Activated CD8-positive, alpha-beta memory T cell treated with anti-CD3 and anti-CD28 coated beads for 4 hours (primary cell): ENCODE data around the gene GRK3.

Experiments used
- DNase-seq, 2 donors: peaks; one replicate each; pipeline ENCODE4 v3.0.0-alpha.2; 2020; ENCODE audit warnings: low read depth in 2 of 2

Gene GRK3

GRCh38 chr22:25626624-25626990 lies 62.1 kb downstream of the GRK3 start:
- DNase-seq = no peak

- DNase-seq = no peak
These were observed 62.9 kb downstream of the GRK3 start for GRCh38 chr22:25627271-25627852.

- DNase-seq = no peak
These were observed 64.0 kb downstream of the GRK3 start for GRCh38 chr22:25628494-25628893.

GRCh38 chr22:25629613-25630012 lies 65.1 kb downstream of the GRK3 start:
- no peak for DNase-seq

- no peak for DNase-seq
These were observed 66.0 kb downstream of the GRK3 start for GRCh38 chr22:25630447-25630846.

GRCh38 chr22:25636323-25636722 lies 71.8 kb downstream of the GRK3 start:
- DNase-seq = no peak

- DNase-seq = no peak
These were observed 72.6 kb downstream of the GRK3 start for GRCh38 chr22:25637032-25637431.

- no peak for DNase-seq
These were observed 73.2 kb downstream of the GRK3 start for GRCh38 chr22:25637672-25638071.

- no peak for DNase-seq
These were observed 74.2 kb downstream of the GRK3 start for GRCh38 chr22:25638638-25639037.

- no peak for DNase-seq
These were observed 77.2 kb downstream of the GRK3 start for GRCh38 chr22:25641650-25642049.

GRCh38 chr22:25643232-25644000 lies 78.9 kb downstream of the GRK3 start:
- DNase-seq = no peak

- no peak for DNase-seq
These were observed 79.6 kb downstream of the GRK3 start for GRCh38 chr22:25644122-25644521.

GRCh38 chr22:25645266-25645665 lies 80.8 kb downstream of the GRK3 start:
- DNase-seq = no peak

GRCh38 chr22:25645964-25646363 lies 81.5 kb downstream of the GRK3 start:
- no peak for DNase-seq

GRCh38 chr22:25650833-25651232 lies 86.4 kb downstream of the GRK3 start:
- no peak for DNase-seq

GRCh38 chr22:25651332-25652085 lies 87.0 kb downstream of the GRK3 start:
- DNase-seq = no peak

- no peak for DNase-seq
These were observed 90.2 kb downstream of the GRK3 start for GRCh38 chr22:25654676-25655075.

- DNase-seq = no peak
These were observed 91.0 kb downstream of the GRK3 start for GRCh38 chr22:25655371-25655935.

- DNase-seq = no peak
These were observed 92.2 kb downstream of the GRK3 start for GRCh38 chr22:25656724-25657123.

GRCh38 chr22:25658633-25659032 lies 94.2 kb downstream of the GRK3 start:
- no peak for DNase-seq

GRCh38 chr22:25659413-25659812 lies 94.9 kb downstream of the GRK3 start:
- DNase-seq = no peak

- no peak for DNase-seq
These were observed 95.9 kb downstream of the GRK3 start for GRCh38 chr22:25660336-25660735.

GRCh38 chr22:25661073-25661472 lies 96.6 kb downstream of the GRK3 start:
- DNase-seq = no peak
